PFSK-1 (cell line): ENCODE measurements around the gene XPR1.

ENCODE experiments used
- FOXP2 ChIP-seq: optimal IDR thresholded peaks from 2 replicates; pipeline ENCODE3; 2011; ENCODE audit warnings: borderline replicate concordance, control low read depth, inconsistent platforms; ENCODE audit not compliant: insufficient read depth; ENCODE audit errors: extremely low read length, extremely low read depth
- POLR2AphosphoS5 ChIP-seq: IDR thresholded peaks from 2 replicates; pipeline ENCODE4 v1.6.1; 2012; ENCODE audit warnings: low read depth, mild to moderate bottlenecking, control low read depth, low read length, moderate library complexity
- REST ChIP-seq, 2 experiments: IDR thresholded peaks; 2 replicates each; pipeline versions ENCODE4 v1.6.1 to v1.8.0; 2011 to 2012; ENCODE audit warnings: low read depth in 2 of 2, low read length in 2 of 2, control low read depth in 1 of 2, inconsistent platforms in 1 of 2, mild to moderate bottlenecking in 1 of 2, moderate library complexity in 1 of 2; ENCODE audit not compliant: insufficient read depth in 1 of 2
- SIN3A ChIP-seq: IDR thresholded peaks from 2 replicates; pipeline ENCODE4 v1.6.1; 2012; ENCODE audit warnings: mild to moderate bottlenecking, low read length, moderate library complexity, borderline replicate concordance; ENCODE audit not compliant: insufficient read depth
- TAF1 ChIP-seq: IDR thresholded peaks from 2 replicates; pipeline ENCODE4 v1.6.1; 2012; ENCODE audit warnings: low read length, control low read depth, borderline replicate concordance; ENCODE audit not compliant: insufficient read depth

XPR1 gene

DNA sequence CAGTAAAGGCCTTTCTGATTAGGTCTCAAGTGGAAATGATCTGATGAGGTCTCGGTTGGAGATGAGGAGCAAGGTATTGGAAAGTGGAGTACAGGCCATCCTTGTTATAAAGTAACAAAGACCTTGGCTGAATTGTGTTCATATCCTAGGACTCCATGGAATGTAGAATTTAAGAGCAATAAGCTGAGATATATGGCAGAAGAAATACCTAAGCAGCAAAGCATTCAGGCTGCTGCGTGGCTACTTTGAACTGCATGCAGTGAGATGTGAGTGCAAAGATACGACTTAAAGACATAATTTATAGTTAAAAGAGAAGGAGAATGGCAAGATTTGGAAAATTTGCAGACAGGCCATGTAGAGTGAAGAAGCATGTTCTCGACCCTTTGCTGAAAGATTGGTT is 11.2 kb upstream of the XPR1 start:
- TF ChIP-seq FOXP2 (no peak), REST (IDR thresholded peaks at IDR 0.05; ENCODE audit: insufficient read depth in 1 of 2, low read depth in 2 of 2, low read length in 2 of 2) (no peak), TAF1 (no peak), SIN3A (no peak), POLR2AphosphoS5 (no peak)

GRCh38 chr1:180622658-180623508 is 8.9 kb upstream of the XPR1 start:
- TF ChIP-seq FOXP2 (no peak), REST (IDR thresholded peaks at IDR 0.05; ENCODE audit: insufficient read depth in 1 of 2, low read depth in 2 of 2, low read length in 2 of 2) (no peak), SIN3A (no peak), TAF1 (no peak), POLR2AphosphoS5 (no peak)

DNA sequence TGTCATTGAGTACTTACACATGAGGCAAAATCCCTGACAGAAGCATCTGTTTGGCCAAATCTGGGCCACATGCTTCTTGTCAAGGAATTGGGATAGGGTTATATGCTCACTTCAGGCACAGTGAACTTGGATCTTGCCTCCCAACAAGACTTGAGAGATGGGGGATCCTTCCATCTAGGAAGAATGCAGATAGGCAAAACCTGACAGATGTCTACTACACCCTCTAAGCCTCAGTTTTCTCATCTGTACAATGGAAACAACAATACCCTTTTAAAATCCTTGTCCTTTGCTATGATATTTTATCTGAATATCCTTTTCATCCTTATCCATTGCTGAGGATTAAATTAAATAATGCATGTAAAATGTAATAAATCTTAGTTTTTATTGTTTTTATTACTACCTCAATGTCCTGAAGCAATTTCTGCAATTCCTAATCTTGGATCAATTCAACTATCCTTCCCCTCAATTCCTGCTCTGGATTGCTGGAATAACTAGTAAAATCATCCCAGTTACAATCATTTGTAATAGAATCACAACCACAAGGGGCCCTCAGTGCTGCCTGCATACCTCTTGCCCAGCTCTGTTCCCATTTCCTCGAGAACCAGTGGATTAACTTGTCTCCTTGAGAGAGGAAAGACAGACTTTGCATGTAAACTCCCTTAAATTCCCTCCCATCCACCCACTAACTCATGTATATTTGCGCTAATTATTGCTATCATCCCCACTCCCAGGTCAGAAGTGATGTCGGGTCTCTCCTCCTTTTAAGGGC is 8.1 kb upstream of the XPR1 start:
- TF ChIP-seq FOXP2, result no peak
- TF ChIP-seq REST (IDR thresholded peaks at IDR 0.05; ENCODE audit: insufficient read depth in 1 of 2, low read depth in 2 of 2, low read length in 2 of 2), result no peak
- TF ChIP-seq TAF1, result no peak
- no peak for TF ChIP-seq SIN3A

DNA sequence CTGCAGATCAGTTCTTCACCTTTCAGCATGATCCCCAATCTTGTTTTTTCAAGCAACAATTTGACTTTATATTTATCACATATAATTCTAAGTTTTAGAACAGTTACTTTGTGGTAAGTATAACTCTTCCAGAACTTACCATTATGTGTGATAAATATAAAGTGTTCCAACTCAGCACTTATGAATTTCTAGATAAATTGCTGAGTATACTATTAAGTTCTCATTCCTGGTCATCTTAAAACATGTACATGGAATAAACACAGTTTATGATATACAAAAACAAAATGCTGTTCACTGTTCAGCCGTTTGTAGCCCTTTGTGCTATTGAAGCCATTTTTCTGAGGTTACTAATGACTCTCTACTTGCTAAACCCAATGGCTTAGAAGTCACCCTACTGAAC is 5.1 kb upstream of the XPR1 start:
- TF ChIP-seq SIN3A (no peak), FOXP2 (no peak), REST (IDR thresholded peaks at IDR 0.05; ENCODE audit: insufficient read depth in 1 of 2, low read depth in 2 of 2, low read length in 2 of 2) (no peak), POLR2AphosphoS5 (no peak), TAF1 (no peak)
